T-helper 9 cell (primary cell): Measurements from ENCODE around the gene HCAR3.

Source experiments
- DNase-seq: peaks from one replicate; pipeline ENCODE4 v3.0.0-alpha.2; 2020

Gene HCAR3

DNA sequence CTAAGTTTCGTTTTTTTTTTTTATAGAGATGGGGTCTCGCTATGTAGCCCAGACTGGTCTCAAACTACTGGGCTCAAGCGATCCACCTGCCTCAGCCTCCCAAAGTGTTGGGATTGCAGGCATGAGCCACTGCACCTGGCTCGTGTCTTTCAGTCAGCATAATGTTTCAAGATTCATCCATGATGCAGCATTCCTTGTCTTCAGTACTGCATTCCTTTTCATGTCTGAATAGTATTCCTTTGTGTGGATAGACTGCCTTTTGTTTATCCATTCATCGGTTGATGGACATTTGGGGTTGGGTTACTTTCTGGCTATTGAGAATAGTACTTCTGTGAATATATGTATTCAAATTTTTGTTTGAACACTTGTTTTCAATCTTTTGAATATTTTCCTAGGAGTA lies 50.9 kb downstream of the HCAR3 start:
- no peak for DNase-seq

DNA sequence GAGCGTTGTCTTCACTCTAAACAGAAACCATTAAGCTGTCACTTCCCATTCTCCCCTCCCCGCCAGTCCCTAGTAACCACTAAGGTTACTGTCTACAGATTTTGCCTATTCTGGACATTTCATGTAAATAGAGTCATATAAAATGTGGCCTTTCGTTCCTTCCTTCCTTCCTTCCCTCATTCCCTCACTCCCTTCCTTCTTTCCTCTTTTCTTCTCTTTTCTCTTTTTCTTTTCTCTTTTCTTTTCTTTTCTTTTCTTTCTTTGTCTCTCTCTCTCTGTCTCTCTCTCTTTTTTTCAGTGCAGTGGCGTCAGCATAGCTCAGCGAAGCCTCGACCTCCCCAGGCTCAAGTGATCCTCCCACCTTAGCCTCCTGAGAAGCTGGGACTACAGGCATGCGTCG lies 51.3 kb downstream of the HCAR3 start:
- no peak for DNase-seq
